ENCODE results near the gene PRAMEF18. TPM values are rescaled to one million over a fixed set of nuclear protein-coding genes. Genes with fewer than 3 reads are reported as not detected.

Gene PRAMEF18, protein sequence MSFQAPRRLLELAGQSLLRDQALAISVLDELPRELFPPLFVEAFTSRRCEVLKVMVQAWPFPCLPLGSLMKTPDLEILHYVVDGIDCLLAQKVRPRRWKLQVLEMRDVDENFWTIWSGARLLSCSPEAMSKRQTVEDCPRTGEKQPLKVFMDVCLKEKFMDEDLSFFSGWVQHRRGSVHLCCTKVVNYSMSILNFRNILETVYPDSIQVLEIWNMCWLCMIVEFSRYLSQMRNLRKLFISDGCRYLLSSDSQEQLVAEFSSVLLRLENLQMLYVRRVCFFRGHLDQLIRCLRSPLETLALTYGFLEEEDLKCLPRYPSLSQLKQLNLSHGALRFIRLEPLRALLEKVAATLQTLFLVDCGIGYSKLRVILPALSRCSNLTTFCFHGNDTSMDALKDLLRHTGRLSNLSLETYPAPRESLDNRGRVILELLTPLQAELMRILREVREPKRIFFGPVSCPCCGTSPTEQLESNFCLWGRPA
- total RNA-seq (ENCODE audit: low replicate concordance), result not detected in 2 replicates

GRCh38 chr1:13225675-13226204, at the start of gene PRAMEF18:
TSS of gene PRAMEF18 (minus strand) at chr1:13226154. CDS start at chr1:13226106, 48 bp downstream.

GRCh38 chr1:13253898-13254297, 27.9 kb upstream of the PRAMEF18 start, which contains the start of gene PRAMEF5:
TSS of gene PRAMEF5 (plus strand) at chr1:13254198. CDS start at chr1:13259269, 5,071 bp downstream.

GRCh38 chr1:13201309-13201708, 24.6 kb downstream of the PRAMEF18 start, which contains the start of gene PRAMEF13:
TSS of gene PRAMEF13 (minus strand) at chr1:13201409. CDS start at chr1:13199589, 1,820 bp downstream.

Other genes with a start within 250 kb of the PRAMEF18 start
- not detected in 2 replicates for gene PRAMEF27, start 169.6 kb downstream of the PRAMEF18 start, total RNA-seq (ENCODE audit: low replicate concordance)
- gene HNRNPCL3, start 165.4 kb downstream of the PRAMEF18 start, total RNA-seq (ENCODE audit: low replicate concordance), result not detected in 2 replicates
- not detected in 2 replicates for gene PRAMEF25, start 155.4 kb downstream of the PRAMEF18 start, total RNA-seq (ENCODE audit: low replicate concordance)
- gene HNRNPCL2, start 109.3 kb downstream of the PRAMEF18 start, total RNA-seq (ENCODE audit: low replicate concordance), result not detected in 2 replicates
- gene PRAMEF26, start 70.1 kb downstream of the PRAMEF18 start, total RNA-seq (ENCODE audit: low replicate concordance), result not detected in 2 replicates
- gene HNRNPCL4, start 60.5 kb downstream of the PRAMEF18 start, total RNA-seq (ENCODE audit: low replicate concordance), result not detected in 2 replicates
- not detected in 2 replicates for gene PRAMEF9, start 54.3 kb downstream of the PRAMEF18 start, total RNA-seq (ENCODE audit: low replicate concordance)
- not detected in 2 replicates for gene PRAMEF13, start 24.7 kb downstream of the PRAMEF18 start, total RNA-seq (ENCODE audit: low replicate concordance)
- gene PRAMEF5, start 28.0 kb upstream of the PRAMEF18 start, total RNA-seq (ENCODE audit: low replicate concordance), result not detected in 2 replicates
- gene PRAMEF8, start 59.0 kb upstream of the PRAMEF18 start, total RNA-seq (ENCODE audit: low replicate concordance), result not detected in 2 replicates
- gene PRAMEF33, start 77.4 kb upstream of the PRAMEF18 start, total RNA-seq (ENCODE audit: low replicate concordance), result not detected in 2 replicates
- not detected in 2 replicates for gene PRAMEF15, start 89.4 kb upstream of the PRAMEF18 start, total RNA-seq (ENCODE audit: low replicate concordance)
- not detected in 2 replicates for gene PRAMEF14, start 121.0 kb upstream of the PRAMEF18 start, total RNA-seq (ENCODE audit: low replicate concordance)
- not detected in 2 replicates for gene PRAMEF19, start 145.8 kb upstream of the PRAMEF18 start, total RNA-seq (ENCODE audit: low replicate concordance)
- gene PRAMEF17, start 163.5 kb upstream of the PRAMEF18 start, total RNA-seq (ENCODE audit: low replicate concordance), result not detected in 2 replicates
- gene PRAMEF20, start 184.3 kb upstream of the PRAMEF18 start, total RNA-seq (ENCODE audit: low replicate concordance), result not detected in 2 replicates